H9 (cell line): ENCODE results near the gene CCDC138. TPM values are rescaled to one million over a fixed set of nuclear protein-coding genes. Genes with fewer than 3 reads are reported as not detected.

Source experiments
- DNase-seq: peaks from one replicate; pipeline ENCODE4 v3.0.0-alpha.2; 2017
- H2AFZ ChIP-seq: one replicate; pipeline ENCODE4 v1.6.1; 2013; ENCODE audit warnings: mild to moderate bottlenecking, low read length, control low read depth, moderate library complexity
- H2AK5ac ChIP-seq: 2 replicates; pipeline ENCODE4 v1.6.1; 2013; ENCODE audit warnings: low read length, control low read depth, mixed read lengths; ENCODE audit not compliant: insufficient read length
- H2BK120ac ChIP-seq: one replicate; pipeline ENCODE4 v1.6.1; 2013; ENCODE audit warnings: low read depth, mild to moderate bottlenecking, low read length, control low read depth, inconsistent platforms; ENCODE audit not compliant: poor library complexity, severe bottlenecking
- H2BK12ac ChIP-seq: 2 replicates; pipeline ENCODE4 v1.6.1; 2013; ENCODE audit warnings: low read length, control low read depth, mixed read lengths, low read depth; ENCODE audit not compliant: insufficient read length
- H2BK15ac ChIP-seq: 2 replicates; pipeline ENCODE4 v1.6.1; 2013; ENCODE audit warnings: low read depth, low read length, control low read depth
- H2BK20ac ChIP-seq: one replicate; pipeline ENCODE4 v1.6.1; 2013; ENCODE audit warnings: low read depth, mild to moderate bottlenecking, low read length, control low read depth, inconsistent platforms; ENCODE audit not compliant: poor library complexity, severe bottlenecking
- H2BK5ac ChIP-seq: 2 replicates; pipeline ENCODE4 v1.6.1; 2013; ENCODE audit warnings: low read length, control low read depth, mixed read lengths; ENCODE audit not compliant: insufficient read length
- H3K14ac ChIP-seq: 2 replicates; pipeline ENCODE4 v1.6.1; 2013; ENCODE audit warnings: low read length, control low read depth; ENCODE audit not compliant: insufficient read depth
- H3K18ac ChIP-seq: 2 replicates; pipeline ENCODE4 v1.6.1; 2013; ENCODE audit warnings: low read depth, mild to moderate bottlenecking, mixed read lengths, low read length, control low read depth; ENCODE audit not compliant: insufficient read length
- H3K23ac ChIP-seq: 2 replicates; pipeline ENCODE4 v1.6.1; 2013; ENCODE audit warnings: low read length, control low read depth, mixed read lengths, low read depth; ENCODE audit not compliant: insufficient read length
- H3K23me2 ChIP-seq: 2 replicates; pipeline ENCODE4 v1.6.1; 2013; ENCODE audit warnings: low read depth, mild to moderate bottlenecking, mixed read lengths, low read length, control low read depth; ENCODE audit not compliant: insufficient read length, poor library complexity, severe bottlenecking
- H3K27ac ChIP-seq: 2 replicates; pipeline ENCODE4 v1.5.1; 2013; ENCODE audit warnings: low read length, control low read depth, mixed read lengths, low read depth; ENCODE audit not compliant: insufficient read length
- H3K27me3 ChIP-seq: 2 replicates; pipeline ENCODE4 v1.6.1; 2013; ENCODE audit warnings: low read length, control low read depth, inconsistent platforms; ENCODE audit not compliant: insufficient read depth
- H3K4ac ChIP-seq: 2 replicates; pipeline ENCODE4 v1.6.1; 2013; ENCODE audit warnings: low read depth, mild to moderate bottlenecking, control low read depth, inconsistent platforms, low read length, moderate library complexity
- H3K4me1 ChIP-seq: 2 replicates; pipeline ENCODE4 v1.6.1; 2013; ENCODE audit warnings: low read length, control low read depth, inconsistent platforms; ENCODE audit not compliant: insufficient read depth
- H3K4me2 ChIP-seq: 2 replicates; pipeline ENCODE4 v1.6.1; 2013; ENCODE audit warnings: low read length, control low read depth, mixed read lengths; ENCODE audit not compliant: insufficient read length, insufficient read depth
- H3K56ac ChIP-seq: 2 replicates; pipeline ENCODE4 v1.6.1; 2013; ENCODE audit warnings: low read depth, mild to moderate bottlenecking, mixed read lengths, low read length, control low read depth; ENCODE audit not compliant: insufficient read length
- H3K79me1 ChIP-seq: 2 replicates; pipeline ENCODE4 v1.6.1; 2013; ENCODE audit warnings: low read depth, mild to moderate bottlenecking, moderate library complexity, low read length, control low read depth, inconsistent platforms; ENCODE audit not compliant: insufficient read depth, poor library complexity, severe bottlenecking
- H3K79me2 ChIP-seq: 2 replicates; pipeline ENCODE4 v1.6.1; 2013; ENCODE audit warnings: low read length, control low read depth, inconsistent platforms; ENCODE audit not compliant: insufficient read depth
- H3K9ac ChIP-seq: 2 replicates; pipeline ENCODE4 v1.6.1; 2013; ENCODE audit warnings: low read length, control low read depth, mixed read lengths; ENCODE audit not compliant: insufficient read length; ENCODE audit errors: extremely low read depth
- H3K9me3 ChIP-seq: one replicate; pipeline ENCODE4 v1.6.1; 2013; ENCODE audit warnings: low read depth, low read length, inconsistent platforms; ENCODE audit not compliant: control insufficient read depth
- H3T11ph ChIP-seq: one replicate; pipeline ENCODE4 v1.6.1; 2013; ENCODE audit warnings: mild to moderate bottlenecking, low read length, control low read depth, inconsistent platforms
- H4K20me1 ChIP-seq: one replicate; pipeline ENCODE4 v1.6.1; 2013; ENCODE audit not compliant: control insufficient read depth, insufficient read length, insufficient read depth
- H4K5ac ChIP-seq: 2 replicates; pipeline ENCODE4 v1.6.1; 2013; ENCODE audit warnings: low read depth, mild to moderate bottlenecking, mixed read lengths, low read length, control low read depth; ENCODE audit not compliant: insufficient read length
- H4K8ac ChIP-seq: replicated peaks from 2 replicates; pipeline ENCODE4 v1.6.1; 2013; ENCODE audit warnings: low read length, control low read depth, mixed read lengths, low read depth; ENCODE audit not compliant: insufficient read length
- H4K91ac ChIP-seq: 2 replicates; pipeline ENCODE4 v1.6.1; 2013; ENCODE audit warnings: low read depth, mild to moderate bottlenecking, moderate library complexity, mixed read lengths, low read length, control low read depth; ENCODE audit not compliant: insufficient read length
- H3K27ac Mint-ChIP-seq, 3 experiments: 2 replicates in 2 of 3; 3 replicates in 1 of 3; pipeline ENCODE4 v1.8.0; 2020 to 2021; ENCODE audit warnings: mixed read lengths in 3 of 3, mild to moderate bottlenecking in 1 of 3, moderate library complexity in 1 of 3
- H3K27me3 Mint-ChIP-seq: 2 replicates; pipeline ENCODE4 v1.8.0; 2021; ENCODE audit warnings: low read depth, mild to moderate bottlenecking, moderate library complexity, mixed read lengths
- H3K36me3 Mint-ChIP-seq, 3 experiments: 2 replicates in 2 of 3; 3 replicates in 1 of 3; pipeline ENCODE4 v1.8.0; 2020 to 2021; ENCODE audit warnings: low read depth in 3 of 3, mixed read lengths in 3 of 3; ENCODE audit not compliant: insufficient read depth in 1 of 3
- H3K4me1 Mint-ChIP-seq, 2 experiments: 2 replicates each; pipeline ENCODE4 v1.8.0; 2020; ENCODE audit warnings: mixed read lengths in 2 of 2
- H3K4me3 Mint-ChIP-seq, 2 experiments: 2 replicates in 1 of 2; 3 replicates in 1 of 2; pipeline ENCODE4 v1.8.0; 2020 to 2021; ENCODE audit warnings: mild to moderate bottlenecking in 2 of 2, mixed read lengths in 2 of 2, moderate library complexity in 1 of 2
- H3K9me3 Mint-ChIP-seq, 2 experiments: 2 replicates in 1 of 2; 3 replicates in 1 of 2; pipeline ENCODE4 v1.8.0; 2020; ENCODE audit warnings: mild to moderate bottlenecking in 2 of 2, mixed read lengths in 2 of 2, moderate library complexity in 1 of 2
- CTCF ChIP-seq: fragments of 200-600 bp; sonication (generic); conservative IDR thresholded peaks from 3 replicates; pipeline ENCODE4 v1.8.0; 2021; ENCODE audit warnings: antibody characterized with exemption, mild to moderate bottlenecking
- WGBS: extraction: QIAGEN DNeasy Blood & Tissue Kit; methylation state at CpG from one replicate; pipeline ENCODE4 v1.1.7; 2013; ENCODE audit warnings: missing lambda C conversion rate, low lambda C conversion rate, mixed read lengths; ENCODE audit not compliant: insufficient read length; ENCODE audit errors: extremely low coverage; 5-methylcytosine and 5-hydroxymethylcytosine counted together
- total RNA-seq: library from RNA; stranded (reverse); gene quantifications from 2 replicates; pipeline ENCODE4 v1.2.1, GENCODE V29; 2021

CCDC138 gene
- total RNA-seq, 1 experiment from 2014 or later, result 32.7 TPM

DNA sequence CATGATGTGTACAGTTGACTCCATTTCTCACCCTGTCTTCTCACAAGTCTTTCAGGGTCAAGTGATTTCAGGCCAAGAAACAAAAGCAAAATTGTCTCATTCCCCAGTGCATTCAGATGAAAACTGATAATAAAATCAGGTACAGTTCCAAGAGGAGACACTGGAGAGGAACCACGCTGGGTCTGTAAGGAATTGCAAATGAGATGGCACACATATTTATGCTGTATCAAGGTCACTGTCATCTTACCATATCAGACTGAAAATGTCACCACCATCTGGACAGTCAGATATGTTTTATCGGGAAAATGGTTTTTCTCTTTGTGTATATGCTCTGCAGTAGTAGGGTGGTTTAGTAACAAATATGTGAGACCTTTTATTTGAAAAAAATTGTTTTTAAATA lies 91.7 kb downstream of the CCDC138 start:
- no peaks in the 10 kb centered on the region for H3K79me1 ChIP-seq
- DNase-seq, result no peak
- peaks cover 4% of the 10 kb centered on the region; the same call in 1 of the 2 replicates for H3K27me3 Mint-ChIP-seq
- no peak overlapping the region for H2AFZ ChIP-seq
- no peak overlapping the region for H3K56ac ChIP-seq
- H2BK12ac ChIP-seq, result no peak overlapping the region
- H3T11ph ChIP-seq, result no peak overlapping the region
- no peak overlapping the region for H3K9ac ChIP-seq
- H4K91ac ChIP-seq, result no peak overlapping the region
- no peak overlapping the region for H3K4ac ChIP-seq
- no peaks in the 10 kb centered on the region for H4K20me1 ChIP-seq
- no peak overlapping the region for H2BK20ac ChIP-seq
- no peaks in the 10 kb centered on the region for H3K4me1 Mint-ChIP-seq
- no peaks in the 10 kb centered on the region for H3K79me2 ChIP-seq
- H3K36me3 Mint-ChIP-seq, result peaks cover 43 to 57% (median 52%) of the 10 kb centered on the region in 3 experiments
- no peak overlapping the region for H2AK5ac ChIP-seq
- no peak overlapping the region for H2BK15ac ChIP-seq
- H3K27ac Mint-ChIP-seq, result no peak overlapping the region; a peak in 1 of 7 replicates
- H4K5ac ChIP-seq, result no peak overlapping the region
- H3K14ac ChIP-seq, result no peak overlapping the region
- no peak overlapping the region for H3K23ac ChIP-seq
- peaks cover 29 to 39% of the 10 kb centered on the region in 2 experiments for H3K9me3 Mint-ChIP-seq
- no peak overlapping the region for H2BK120ac ChIP-seq
- no peak for TF ChIP-seq CTCF
- H3K23me2 ChIP-seq, result no peaks in the 10 kb centered on the region
- H3K4me3 Mint-ChIP-seq, result no peak overlapping the region
- WGBS, result no CpG with 5 or more reads among the region's 2 CpGs
- no peaks in the 10 kb centered on the region for H3K27me3 ChIP-seq
- H3K27ac ChIP-seq, result no peak overlapping the region
- H4K8ac ChIP-seq, result no peak overlapping the region
- H2BK5ac ChIP-seq, result no peak overlapping the region
- H3K4me1 ChIP-seq, result no peaks in the 10 kb centered on the region
- no peak overlapping the region for H3K4me2 ChIP-seq
- peaks cover 10% of the 10 kb centered on the region for H3K9me3 ChIP-seq
- H3K18ac ChIP-seq, result no peak overlapping the region
